NCI-H446 (cell line): Measurements from ENCODE around the gene IER5L.
"Not testable (repeated sequence)": the region's sequence is repeated elsewhere in the genome, so short reads cannot be mapped to it uniquely, and the experiment has no call there.

Source experiments
- DNase-seq, 2 experiments: peaks; one replicate each; lab custom pipeline; 2025; lab: John Stamatoyannopoulos, UW

Gene IER5L

DNA sequence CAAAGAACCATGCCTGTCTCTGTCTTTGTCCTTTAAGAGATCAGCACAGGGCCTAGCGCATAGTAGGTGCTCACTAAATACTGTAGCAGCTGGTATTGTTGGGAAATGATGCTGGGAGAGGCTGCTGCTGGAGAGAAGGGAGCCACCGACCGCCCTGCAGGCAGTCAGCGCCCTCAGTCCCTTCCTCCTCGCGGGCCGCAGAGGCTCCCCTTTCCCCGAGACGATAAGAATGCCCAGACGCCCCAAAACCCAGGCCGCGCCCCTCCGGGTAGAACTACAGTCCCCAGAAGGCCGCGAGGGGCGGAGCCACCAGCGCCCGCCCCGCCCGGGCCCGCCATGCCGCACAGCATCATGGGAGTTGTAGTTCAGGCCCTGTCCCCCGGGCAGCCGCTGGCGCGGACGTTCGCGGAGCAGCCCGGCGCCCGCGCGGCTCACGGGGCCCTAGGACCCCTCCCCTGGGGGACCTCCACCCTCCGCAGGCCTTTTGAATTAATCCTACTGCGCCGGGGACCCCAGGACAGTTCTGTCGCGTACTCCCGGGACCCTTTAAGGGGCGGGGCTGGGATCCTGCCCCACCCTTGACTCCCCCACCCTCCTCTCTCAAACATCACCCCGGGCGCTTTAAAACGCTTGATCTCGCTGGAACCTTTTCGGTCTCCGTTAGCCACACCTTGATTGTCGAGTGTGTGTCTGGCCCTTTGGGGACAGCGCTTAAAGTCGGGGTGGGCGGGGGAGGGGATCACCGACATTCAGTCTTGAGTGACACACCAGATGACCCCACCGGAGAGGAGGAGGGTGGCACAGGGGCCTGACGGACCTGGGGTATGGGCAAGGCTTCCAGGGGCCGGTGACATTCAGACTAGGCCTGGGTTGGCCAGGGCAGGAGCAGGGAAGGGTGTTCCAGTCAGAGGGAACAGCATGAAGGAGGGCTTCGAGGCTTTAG is 24.8 kb upstream of the IER5L start:
- peak in 1 of 2 experiments; percentile 42 for DNase-seq

DNA sequence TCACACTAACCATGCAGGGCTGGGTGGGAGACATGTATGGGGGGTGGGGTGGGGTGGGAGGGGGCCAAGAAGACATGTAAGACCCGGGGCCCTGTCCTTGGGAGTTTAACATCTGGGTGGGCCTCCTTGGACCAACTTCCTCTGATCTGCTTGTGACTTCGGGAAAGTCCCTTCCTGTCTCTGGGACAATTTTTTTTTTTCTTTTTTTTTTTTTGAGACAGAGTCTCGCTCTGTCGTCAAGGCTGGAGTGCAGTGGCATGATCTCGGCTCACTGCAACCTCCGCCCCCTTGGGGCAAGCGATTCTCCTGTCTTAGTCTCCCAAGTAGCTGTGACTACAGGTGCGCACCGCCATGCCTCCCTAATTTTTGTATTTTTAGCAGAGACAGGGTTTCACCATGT is 23.8 kb upstream of the IER5L start:
- DNase-seq: no peak

GRCh38 chr9:129201289-129201688 is 23.2 kb upstream of the IER5L start:
- DNase-seq: peak in 1 of 2 experiments; percentile 12

DNA sequence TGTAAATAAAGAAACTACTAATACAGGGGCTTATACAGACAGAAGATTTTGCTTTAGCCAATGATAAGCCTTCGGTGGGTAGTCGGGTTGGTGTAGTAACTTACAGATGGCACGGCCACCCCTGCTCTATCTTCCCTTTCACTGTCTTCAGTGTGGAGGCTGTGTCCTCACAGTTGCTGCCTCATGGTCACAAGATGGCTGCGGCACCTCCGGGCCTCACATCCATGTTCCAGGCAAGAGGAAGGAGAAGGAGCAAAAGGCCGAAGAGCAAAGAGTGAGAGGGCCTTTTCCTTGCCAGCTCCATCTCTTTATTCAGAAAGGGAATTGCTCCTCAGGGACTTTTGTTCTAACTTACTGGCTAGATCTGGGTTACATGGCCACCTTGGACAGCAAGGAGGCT is 22.2 kb upstream of the IER5L start:
- DNase-seq: no peak

DNA sequence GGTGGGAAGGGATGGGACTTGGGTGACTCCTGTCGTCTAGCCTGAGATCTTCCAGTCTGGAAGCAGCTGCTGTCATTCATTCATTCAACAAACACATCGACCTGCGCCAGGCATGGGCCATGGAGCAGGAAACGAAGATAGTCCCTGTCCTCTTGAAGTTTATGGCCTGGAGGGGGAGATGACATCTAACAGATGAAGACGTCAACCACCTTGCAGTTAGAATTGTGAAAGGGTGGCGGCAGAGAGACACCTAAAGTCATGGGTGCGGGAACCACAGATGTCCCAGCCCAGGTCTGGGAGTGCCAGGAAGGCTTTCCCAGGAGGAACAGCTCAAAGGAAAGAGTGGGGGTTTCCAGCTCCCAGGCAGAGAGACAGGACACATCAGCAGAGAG is 21.0 kb upstream of the IER5L start:
- no peak for DNase-seq

- DNase-seq: no peak
Observed at GRCh38 chr9:129198319-129199043, 20.4 kb upstream of the IER5L start.

GRCh38 chr9:129197978-129198318 is 19.9 kb upstream of the IER5L start:
- no peak for DNase-seq

GRCh38 chr9:129197045-129197444 is 19.0 kb upstream of the IER5L start:
- DNase-seq: not testable (repeated sequence)

GRCh38 chr9:129195606-129196005 is 17.5 kb upstream of the IER5L start:
- no peak for DNase-seq

GRCh38 chr9:129194221-129194620 is 16.2 kb upstream of the IER5L start:
- no peak for DNase-seq

- DNase-seq: no peak
Observed at GRCh38 chr9:129193655-129194054, 15.6 kb upstream of the IER5L start.

- no peak for DNase-seq
Observed at GRCh38 chr9:129191234-129191633, 13.2 kb upstream of the IER5L start.

GRCh38 chr9:129189971-129190370 is 11.9 kb upstream of the IER5L start:
- DNase-seq: not testable (repeated sequence)

DNA sequence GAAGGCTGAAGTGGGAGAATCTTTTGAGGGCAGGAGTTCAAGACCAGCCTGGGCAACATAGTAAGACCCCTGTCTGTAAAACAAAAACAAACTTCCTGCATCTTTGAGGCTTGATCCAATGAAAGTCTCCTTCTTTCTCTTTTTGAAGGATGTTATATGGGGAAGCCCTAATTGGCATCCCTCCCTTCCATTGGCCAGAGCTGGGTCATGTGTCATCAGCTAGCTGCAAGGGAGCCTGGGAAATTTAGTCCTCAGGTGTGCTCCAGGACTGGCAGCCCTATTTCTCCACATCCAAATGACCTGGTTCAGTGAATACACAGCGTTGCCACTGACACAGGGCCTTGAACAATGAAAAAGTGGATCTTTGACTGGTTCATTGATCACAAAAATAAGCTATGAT is 9.0 kb upstream of the IER5L start:
- no peak for DNase-seq

- no peak for DNase-seq
Observed at GRCh38 chr9:129185991-129186390, 7.9 kb upstream of the IER5L start.

DNA sequence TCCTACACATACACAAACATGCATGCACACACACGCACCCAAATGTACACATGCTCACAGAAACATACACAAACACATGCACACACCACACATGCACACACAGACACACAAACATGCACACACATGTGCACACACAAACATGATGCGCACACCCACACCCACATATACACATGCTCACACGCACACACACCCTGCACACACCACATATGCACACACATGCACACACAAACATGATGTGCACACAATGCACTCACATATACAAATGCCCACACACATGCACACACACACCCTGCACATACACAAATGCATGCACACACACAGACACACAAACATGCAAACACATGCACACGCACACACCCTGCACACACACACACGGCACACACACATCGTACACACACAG is 7.3 kb upstream of the IER5L start:
- DNase-seq: no peak

DNA sequence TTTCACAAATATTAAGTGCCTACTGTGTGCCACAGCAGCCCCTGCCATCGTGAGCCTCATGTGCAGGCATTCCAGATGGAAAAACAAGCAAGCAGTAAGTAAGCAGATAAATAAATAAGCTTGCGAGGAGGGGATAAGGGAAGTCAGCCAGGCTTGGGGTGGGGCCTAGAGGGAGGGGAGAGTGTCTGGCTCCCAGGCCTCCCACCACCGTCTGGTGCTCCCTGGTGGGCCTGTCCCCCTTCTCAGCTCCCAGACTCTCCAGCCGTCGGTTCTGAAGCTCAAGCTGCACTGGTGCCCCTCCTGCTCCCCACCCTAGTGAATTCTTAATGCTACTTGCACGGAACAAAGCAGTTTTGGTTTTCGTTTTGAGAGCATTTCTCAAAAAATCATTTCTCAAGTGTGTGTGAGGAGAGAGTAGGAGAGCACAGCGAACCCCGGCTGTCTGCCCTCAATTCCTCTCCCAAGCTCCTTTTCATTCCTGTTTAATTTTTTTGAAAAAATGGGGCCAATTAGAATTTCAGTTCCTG is 6.6 kb upstream of the IER5L start:
- no peak for DNase-seq

DNA sequence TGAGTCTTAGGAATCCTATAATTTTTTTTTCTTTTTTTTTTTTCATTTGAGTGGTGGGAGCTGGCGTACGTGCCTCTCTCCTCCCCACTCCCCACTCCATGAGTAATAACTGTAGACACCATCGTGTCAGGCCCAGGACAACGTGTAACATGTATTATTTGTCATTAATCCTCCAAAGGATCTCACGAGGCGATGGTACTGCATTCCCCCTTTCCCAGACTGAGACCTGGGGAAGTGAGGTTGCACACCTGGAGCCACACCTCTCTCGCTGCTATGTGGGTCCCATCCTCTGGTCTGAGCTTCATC is 6.1 kb upstream of the IER5L start:
- DNase-seq: no peak

- no peak for DNase-seq
Observed at GRCh38 chr9:129183495-129184218, 5.6 kb upstream of the IER5L start.

DNA sequence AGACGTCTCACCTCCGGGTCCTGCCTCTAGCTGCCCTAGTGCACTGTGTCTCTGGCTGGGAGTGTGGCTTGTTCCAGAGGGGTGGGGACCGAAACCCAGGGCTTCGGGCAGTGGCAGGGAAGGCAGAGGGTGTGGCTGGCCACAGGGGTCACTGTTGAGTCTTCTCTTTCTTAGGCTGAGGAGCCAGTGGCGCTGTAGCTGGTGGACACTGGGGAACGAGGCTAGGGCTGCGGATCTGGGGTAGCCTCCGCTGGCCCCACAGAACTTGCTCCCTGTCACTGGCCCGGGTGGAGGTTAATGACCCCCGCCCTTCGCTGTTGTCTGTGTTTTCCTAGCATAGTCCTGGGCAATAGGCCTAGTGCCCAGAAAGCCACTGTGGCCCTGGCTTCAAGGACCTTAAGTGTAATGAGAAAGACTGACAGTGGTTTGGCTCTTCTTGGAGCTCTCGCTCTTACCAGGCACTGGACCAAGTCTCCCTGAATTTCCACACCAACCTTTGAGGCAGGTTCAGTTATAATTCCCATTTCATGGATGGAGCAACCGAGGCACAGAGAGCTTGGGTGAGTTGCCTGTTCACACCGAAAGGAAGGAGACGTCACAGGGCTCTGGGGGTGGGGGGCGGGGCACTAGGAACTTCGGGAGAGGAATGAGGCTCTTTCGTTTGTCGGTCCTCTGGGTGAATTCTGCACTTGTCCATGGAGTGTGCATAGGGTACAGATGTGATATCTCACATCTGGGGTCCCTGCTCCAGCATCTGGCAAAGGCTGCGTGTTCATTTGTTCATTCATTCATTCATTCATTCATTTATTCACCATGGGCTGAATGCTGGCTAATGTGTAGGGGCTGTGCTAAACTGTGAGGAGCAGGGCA is 4.8 kb upstream of the IER5L start:
- no peak for DNase-seq

GRCh38 chr9:129182122-129182521 is 4.1 kb upstream of the IER5L start:
- DNase-seq: no peak

GRCh38 chr9:129181246-129181645 is 3.2 kb upstream of the IER5L start:
- no peak for DNase-seq
